GM18517 (cell line): Measurements from ENCODE around the gene DPM2.

Source experiments
- ATAC-seq: cut with Tn5 transposase; IDR thresholded peaks from one replicate; pipeline ENCODE4 v1.9.1; 2021; ENCODE audit warnings: mild to moderate bottlenecking, moderate library complexity; ENCODE audit not compliant: unreplicated experiment

The DPM2 gene

GRCh38 chr9:127903557-127904475 lies 33.8 kb downstream of the DPM2 start:
- ATAC-seq = no peak

- ATAC-seq = no peak
Observed at GRCh38 chr9:127899128-127899943, 38.3 kb downstream of the DPM2 start, which contains the start of gene ST6GALNAC6. ST6GALNAC6 (minus strand) TSS chr9:127899603; CDS start chr9:127897981, 1,622 bp downstream.

GRCh38 chr9:127898433-127899127 lies 39.1 kb downstream of the DPM2 start:
- ATAC-seq = no peak

- ATAC-seq = no peak
Observed at GRCh38 chr9:127897193-127897692, 40.4 kb downstream of the DPM2 start.

GRCh38 chr9:127896395-127897192 lies 41.1 kb downstream of the DPM2 start:
- no peak for ATAC-seq

GRCh38 chr9:127895811-127896210 lies 41.8 kb downstream of the DPM2 start:
- ATAC-seq = no peak

- no peak for ATAC-seq
Observed at GRCh38 chr9:127893392-127893791, 44.3 kb downstream of the DPM2 start.

GRCh38 chr9:127892831-127893230 lies 44.8 kb downstream of the DPM2 start:
- no peak for ATAC-seq

GRCh38 chr9:127890053-127890452 lies 47.6 kb downstream of the DPM2 start:
- ATAC-seq = no peak

GRCh38 chr9:127887792-127888191 lies 49.9 kb downstream of the DPM2 start:
- no peak for ATAC-seq

GRCh38 chr9:127886401-127886972 lies 51.2 kb downstream of the DPM2 start:
- ATAC-seq = no peak

- ATAC-seq = no peak
Observed at GRCh38 chr9:127885508-127886281, 52.0 kb downstream of the DPM2 start.
